Amniotic epithelial cell (primary cell): ENCODE data around the gene MACROD2.

Experiments used
- DNase-seq: peaks from one replicate; pipeline ENCODE4 v3.0.0-alpha.2; 2010; ENCODE audit warnings: low read depth

MACROD2 gene

DNA sequence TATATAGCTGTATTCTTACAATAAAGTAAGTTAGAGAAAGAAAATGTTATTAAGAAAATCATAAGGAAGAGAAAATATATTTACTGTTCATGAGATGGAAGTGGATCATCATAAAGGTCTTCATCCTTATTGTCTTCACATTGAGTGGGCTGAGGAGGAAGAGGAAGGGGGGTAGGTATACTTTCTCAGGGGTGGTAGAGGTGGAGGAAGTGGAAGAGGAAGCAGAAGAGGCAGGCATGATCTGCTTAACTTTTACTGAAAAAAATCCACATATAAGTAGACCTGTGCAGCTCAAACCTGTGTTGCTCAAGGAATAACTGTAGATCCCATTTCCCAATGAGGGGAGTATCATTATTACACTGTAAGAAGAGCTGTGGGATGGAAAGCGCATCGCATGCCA lies 1863.7 kb downstream of the MACROD2 start:
- DNase-seq: no peak

DNA sequence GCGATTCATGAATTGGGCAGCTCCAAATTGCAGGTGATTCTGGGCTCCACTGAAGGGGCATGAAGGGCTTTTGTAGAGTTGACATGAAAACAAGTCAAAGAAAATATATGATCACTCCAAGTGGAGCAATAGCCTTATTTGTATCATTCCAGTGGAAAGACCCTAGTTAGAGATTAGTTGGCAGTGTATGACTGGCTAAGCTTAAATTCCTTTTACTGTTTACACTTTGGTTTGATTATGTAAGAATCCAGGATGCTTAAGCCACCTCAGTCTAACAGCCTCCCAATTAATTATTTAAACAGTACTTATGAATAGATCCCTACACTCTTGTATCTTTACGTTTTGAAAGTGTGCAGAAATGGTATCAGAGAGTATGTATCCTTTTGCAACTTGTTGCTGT lies 1865.5 kb downstream of the MACROD2 start:
- DNase-seq: no peak

DNA sequence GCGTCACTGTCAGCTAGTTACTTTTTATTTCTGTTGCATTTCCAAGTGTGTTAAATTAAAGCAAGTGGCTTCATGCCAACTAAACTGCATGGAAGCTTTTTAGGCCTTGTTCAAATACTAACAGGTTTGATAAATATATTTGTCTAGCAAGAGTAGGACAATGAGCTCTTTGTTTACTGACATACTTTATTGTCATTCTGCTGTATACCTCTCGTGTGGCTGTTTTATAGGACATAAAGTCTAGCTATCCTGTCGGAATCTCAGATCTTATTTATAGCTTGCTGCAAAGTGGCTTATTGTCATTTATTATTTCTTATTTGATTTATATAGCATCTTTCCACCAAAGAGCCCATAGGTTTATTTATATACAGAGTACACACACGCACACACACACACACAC lies 1866.9 kb downstream of the MACROD2 start:
- no peak for DNase-seq

DNA sequence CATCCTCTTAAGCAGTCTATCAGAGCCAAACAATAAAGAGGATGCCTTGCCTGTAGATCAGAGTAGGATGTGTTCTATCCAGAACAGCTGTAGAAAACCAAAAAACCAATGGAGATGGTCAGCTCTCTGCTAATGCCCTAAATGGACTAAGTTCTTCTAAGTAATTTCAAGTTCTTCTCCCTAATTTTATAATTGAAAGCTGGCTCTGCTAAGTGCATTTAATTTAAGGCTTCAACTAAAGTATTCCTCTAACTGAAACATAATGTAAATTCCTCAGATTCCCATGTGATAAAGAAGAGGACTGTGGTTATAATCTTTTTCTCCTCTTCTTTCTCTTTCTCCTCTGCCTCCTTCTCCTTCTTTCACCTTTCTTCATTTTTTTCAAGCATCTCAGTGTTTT lies 1868.4 kb downstream of the MACROD2 start:
- DNase-seq: no peak

DNA sequence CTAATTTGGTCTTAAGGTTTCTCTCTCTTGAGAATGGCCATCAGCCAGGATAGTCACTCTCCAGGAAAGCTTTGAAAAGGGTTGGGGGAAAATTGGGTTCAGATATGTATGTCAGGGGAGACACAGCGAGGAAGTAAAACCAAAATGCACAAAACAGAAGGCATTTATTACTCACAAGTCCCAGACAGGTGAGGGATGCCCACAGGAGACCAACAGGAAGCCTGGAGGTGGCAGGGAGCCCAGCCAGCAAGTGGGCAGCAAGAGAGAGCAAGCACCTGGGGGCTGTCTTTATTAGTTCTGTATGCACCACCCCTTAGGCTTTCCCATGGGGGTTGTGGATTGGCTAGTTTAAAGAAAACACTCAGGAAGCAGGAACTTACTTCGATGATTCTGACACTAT lies 1870.2 kb downstream of the MACROD2 start:
- no peak for DNase-seq

DNA sequence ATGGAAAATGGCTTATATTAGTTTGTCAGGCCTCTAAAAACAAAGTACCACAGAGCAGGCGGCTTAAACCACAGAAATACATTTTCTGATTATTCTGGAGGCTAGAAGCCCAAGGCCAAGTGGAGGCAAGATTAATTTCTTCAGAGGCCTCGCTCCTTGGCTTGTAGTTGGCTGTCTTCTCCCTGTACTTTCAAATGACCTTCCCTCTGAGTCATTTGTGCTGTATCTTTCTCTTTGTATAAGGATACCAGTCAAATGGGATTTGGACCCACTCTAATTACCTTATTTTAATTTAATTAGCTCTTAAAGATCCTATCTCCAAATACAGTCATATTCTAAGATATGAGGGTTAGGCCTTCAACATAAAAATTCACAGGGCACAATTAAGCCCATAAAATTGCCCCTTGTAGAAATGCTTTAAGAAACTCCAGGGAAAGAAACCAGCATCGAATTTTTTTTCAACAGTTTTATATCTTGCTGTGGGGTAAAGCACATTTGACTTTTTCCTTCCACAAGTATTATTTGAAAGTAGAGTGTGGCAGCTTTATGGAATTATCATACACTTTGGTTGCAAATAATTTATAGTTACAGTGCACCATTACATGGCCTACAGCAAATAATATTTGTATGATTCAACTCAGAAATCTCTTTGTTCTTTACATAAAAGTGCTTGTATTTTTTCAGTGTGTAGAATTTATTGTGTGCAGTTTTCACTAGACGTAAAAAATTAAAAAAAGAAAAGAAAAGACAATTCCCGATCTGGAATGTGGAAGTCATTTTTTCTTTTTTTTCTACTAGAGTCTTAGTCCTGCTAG lies 1871.8 kb downstream of the MACROD2 start:
- DNase-seq: no peak

DNA sequence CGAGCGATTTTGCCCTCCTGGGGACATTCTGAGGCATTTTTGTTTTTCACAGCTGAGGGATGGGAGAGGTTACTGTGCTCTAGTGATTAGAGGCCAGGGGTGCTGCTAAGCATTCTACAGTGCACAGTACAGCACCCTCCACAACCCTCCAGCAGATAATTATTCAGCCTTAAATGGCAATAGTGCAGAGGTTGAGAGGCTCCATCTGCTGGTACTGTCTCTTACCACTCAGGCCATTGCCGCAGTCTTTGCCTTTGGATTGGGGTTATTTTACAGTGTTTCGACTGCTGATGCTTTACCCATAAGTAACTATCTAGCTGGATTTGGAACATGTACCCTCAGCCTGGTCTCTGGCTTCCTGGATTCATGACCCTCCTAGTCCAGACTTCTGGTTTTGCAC lies 1872.6 kb downstream of the MACROD2 start:
- DNase-seq: no peak

DNA sequence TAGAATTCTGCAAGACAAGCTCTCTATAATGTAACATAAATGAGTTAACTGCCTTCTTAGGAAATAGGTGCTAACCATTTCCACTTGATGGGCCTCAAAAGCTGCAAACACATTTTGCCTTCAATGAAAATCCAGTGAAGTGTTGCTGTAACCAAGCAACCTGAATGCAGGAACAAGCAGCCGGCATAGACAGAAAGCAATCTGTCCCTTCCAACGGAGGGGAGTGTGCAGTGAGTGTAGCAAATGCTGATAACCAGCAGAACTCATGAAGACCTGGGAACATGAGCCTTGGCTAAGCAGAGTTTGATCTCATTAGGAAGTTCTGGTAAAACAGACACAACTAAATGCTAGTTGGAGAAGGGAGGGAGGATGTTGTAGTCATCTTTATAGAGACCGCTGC lies 1880.1 kb downstream of the MACROD2 start:
- no peak for DNase-seq

DNA sequence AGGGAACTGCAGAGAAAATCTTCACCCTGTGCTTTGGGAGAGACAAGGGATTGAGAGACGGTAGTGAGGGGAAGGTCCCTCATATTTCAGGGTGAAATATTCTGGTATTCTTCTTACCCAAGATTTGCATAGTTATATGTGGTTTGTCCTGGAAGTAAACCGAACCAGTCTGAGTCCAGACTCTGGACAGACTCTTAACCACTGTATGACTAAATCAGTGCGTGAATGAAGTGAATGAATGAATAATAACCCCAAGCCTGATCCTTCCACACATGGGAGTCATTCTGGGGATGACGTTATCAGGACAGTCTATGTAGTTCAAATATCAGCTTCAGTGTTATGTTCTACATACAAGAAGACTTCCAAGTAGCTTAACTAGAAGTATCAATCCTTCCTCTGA lies 1887.2 kb downstream of the MACROD2 start:
- DNase-seq: peak; percentile 27

DNA sequence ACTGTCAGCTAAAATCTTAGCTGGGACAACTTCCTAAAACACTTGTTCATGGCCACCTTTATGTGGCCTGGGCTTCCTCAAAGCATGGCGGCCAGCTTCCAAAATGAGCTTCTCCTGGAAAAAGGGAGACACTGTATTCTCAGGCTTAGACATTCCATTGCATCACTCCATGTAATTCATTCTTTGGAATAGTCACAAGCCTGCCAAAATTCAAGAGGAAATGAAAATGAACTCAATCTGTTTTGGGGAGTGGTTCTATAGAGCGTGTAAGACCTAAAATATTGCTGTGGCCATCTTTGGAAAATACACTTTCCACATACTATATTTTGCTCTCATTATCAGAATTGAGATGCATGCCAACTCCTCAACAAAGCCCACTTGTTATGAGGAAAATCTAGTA lies 1890.9 kb downstream of the MACROD2 start:
- DNase-seq: no peak

DNA sequence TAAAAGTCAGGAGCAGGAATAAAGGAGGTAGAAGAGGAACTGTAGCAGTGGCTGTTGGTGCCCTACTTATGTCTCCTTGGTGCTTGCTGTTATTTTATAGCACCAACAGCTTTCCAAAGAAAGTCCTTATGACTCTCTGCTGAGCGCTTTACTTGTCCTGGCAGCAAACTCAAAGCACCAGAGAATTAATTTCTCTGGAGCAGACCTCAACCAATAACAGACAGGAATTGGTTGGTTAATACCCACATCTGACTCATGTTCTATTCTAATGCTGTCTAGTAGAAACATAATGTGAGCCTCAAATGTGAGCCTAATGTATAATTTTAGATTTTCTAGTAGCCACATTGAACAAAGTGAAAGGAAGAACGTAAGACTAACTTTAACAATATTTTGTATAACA lies 1892.1 kb downstream of the MACROD2 start:
- no peak for DNase-seq

DNA sequence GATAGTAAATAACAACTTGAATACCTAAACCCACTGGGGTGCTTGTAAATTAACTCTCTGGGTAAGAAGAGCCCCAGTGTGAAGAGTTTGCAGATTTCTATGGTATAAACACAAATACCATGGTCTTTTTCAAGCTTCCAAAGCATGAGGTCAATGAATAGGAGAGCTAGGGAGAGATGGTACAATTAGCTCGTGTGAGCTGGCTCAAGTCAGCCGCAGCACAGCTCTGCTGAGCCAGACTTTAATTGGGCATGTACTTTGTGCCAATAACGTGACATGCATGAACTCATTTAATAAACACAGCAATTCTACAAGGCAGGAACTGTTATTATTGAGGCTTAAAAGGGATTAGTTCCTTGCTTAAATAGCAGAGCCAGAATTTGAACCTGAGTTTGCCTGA lies 1893.7 kb downstream of the MACROD2 start:
- no peak for DNase-seq

DNA sequence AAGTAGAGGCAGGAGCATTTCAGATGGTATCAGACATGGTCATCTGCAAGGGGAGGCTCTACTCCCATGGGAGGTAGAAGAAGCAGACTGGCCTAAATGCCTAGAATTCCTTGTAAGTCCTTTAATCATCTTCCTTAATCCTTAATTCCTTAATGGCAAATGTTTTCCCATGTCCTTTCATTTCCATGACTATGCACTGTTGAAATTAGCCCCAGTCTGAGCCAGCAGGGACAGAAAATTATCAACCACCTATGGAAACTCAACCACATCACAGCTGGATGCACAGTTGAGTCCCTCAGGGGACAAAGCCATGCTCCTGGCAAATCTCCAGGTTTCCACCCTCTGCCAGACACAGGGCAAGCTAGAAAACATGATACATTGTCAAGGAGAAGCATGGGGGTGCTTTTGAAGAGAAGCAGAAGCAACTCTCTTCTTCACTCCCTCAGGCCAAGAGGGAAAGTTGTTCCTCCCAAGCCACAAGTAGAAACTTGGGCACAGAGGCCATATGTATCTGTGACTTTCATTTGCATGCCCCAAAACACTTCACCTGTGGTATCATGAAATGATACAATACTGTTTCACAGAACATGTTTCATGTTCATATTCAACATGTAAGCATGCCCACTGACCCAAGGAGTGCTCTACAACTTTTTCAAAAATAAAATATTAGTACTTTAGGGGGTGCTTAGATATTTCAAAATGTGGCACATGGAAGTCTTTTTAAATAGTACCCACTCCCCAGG lies 1894.4 kb downstream of the MACROD2 start:
- DNase-seq: peak; percentile 1

DNA sequence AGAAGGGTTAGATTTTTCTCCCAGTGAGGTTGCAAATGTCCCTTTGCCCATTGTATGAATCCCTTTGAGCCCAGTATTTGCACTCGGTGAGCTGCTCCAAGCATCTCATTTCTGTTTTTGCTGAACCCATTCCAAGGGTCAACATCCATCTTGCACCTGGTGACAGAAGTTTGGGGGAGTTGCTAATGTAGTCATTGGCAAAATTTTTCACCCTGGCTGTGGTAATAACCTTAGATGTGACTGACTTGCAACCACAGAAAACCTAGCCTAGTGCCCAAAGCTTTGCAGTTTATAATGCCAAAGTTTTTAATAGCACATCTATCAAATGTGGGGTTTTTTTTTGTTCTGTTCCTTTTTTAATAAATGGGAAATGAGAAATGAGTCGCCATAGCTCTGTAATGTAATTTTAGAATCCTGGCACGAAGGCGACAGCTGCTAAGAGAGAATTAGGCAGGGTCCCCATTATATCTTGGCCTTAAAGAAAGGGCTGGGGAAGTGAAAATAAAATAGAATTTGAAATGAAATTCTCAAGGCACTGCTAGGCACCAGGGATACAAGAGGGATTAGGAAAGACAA lies 1895.2 kb downstream of the MACROD2 start:
- no peak for DNase-seq

DNA sequence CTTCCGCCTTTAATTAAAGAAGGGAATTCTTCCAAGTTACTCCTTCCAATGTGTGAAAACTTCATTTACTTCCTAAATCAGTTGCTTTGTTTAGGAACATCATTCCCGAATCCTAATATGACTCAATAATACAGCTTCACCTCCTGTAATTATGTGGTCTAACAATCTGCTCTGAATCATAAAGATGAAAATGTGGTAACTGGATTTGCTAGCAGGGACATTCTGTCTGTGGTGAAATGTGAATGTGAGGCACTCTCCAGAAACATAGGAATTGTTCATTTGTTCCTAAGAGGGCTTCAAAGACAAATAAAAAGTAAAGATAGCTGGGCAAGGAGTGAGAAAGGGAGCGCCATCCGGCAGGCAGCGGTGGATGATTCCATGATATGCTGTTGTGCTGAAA lies 1899.8 kb downstream of the MACROD2 start:
- peak; percentile 32 for DNase-seq

DNA sequence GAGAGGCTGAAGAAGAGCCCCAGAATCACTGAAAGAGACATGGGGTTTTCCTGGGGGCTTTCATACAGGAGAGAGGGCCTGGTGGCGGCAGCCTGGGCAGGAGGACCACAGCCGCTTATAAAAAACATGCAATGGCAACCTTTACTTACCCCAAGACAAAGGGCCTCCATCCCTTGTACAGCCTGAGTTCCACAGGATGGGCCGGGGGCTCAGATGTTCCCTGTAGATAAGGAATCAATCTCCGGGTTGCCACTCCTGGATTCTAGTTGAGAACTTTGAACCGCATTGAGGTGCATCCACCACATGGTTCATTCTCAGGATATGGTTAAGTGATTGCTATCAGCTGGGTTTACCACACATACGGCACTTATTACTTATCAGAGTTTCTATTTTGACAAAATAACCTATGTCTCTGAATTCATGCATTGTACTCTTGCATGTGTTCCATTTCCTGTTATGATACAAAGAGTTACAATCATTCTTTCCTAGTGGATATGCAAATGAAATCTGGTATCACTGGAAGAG lies 1900.3 kb downstream of the MACROD2 start:
- no peak for DNase-seq

DNA sequence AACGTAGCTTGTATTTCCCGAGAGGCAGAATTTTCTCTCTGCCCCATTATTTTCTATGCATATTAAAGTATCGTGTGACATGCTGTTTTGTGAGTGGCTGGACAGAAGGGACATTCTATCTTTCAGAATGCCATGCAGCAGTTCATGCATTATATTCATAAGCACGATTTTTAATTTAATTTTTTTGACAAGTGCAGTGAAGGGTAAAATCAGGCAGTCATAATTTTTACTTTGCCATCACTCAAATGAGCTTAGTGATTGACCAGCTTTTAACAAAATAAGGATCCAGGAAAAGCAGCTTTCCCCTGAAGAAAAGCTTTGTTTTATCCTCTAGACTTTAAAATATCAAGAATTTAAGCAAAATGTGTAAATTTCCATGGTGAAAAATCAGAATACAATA lies 1904.7 kb downstream of the MACROD2 start:
- DNase-seq: no peak

DNA sequence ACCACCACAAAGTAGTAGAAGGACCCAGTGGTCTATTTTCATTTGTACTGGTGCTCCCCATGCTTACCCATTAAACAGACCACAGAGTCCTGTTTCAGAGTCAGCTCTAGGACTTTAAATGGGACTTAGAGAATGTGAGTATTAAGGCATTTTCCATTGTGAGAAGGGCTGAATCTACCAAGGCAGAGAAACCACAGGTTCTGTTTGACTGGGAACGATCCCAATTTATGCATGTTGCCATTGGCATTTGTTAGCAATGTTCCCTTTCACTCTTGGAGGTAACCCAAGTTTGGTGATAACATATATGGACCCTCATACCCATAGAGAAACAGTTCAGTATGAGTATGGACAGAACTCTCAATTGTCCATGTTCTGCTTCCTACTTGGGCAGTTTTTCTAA lies 1905.1 kb downstream of the MACROD2 start:
- DNase-seq: no peak

DNA sequence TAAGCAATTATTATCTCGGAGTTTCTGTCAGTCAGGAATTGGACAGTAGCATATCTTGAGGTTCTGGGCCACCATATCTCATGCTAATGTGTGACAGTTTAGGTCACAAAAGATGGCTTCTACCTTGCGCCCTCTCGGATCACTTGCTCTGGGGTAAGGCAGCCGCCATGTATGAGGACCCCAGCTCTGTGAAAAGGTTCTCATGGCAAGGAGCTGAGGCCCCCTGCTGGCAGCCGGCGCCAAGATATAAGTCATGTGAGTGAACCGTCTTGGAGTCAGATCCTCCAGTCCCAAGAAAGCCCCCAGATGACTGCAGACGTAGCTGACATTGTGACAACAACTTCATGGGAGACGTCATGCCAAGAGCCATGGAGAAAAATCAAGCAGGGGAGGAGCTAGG lies 1907.2 kb downstream of the MACROD2 start:
- no peak for DNase-seq

DNA sequence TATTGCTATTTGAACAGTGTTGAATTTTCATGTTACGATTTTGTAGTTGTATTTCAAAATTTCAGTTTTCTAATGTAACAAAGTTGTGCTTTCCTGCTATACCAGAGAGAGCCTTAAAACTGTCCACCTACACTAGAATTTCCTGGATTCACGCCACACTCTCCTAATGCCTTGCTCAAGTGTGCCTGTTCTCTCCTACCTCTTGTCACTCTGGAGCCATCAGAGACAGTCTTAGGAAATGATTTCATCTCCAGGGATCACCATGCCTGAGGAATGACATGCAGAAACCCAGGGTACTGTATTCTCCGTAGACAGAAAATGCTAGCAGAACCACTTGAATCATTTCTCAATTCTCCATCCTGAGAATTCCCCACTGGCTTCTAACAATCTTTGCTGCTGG lies 1910.3 kb downstream of the MACROD2 start:
- no peak for DNase-seq

DNA sequence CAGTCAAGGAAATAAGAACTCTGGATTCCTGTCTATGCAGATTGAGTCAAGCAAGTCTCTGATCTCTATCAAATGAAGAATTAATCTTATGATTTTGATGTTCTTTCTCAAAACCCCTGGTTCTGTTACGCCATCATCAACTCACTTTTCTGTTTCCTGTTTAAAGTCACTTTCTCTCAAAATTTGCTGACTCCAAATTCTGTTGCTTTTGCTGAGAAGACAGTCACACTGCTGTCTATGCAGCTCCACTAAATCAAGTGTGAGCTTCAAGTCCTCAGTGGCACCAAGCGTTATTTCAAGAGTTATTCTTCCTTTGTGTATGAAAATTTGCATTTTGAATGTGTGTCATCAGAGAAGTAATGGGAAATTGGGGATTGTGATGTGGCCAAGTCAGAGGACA lies 1914.7 kb downstream of the MACROD2 start:
- DNase-seq: no peak

DNA sequence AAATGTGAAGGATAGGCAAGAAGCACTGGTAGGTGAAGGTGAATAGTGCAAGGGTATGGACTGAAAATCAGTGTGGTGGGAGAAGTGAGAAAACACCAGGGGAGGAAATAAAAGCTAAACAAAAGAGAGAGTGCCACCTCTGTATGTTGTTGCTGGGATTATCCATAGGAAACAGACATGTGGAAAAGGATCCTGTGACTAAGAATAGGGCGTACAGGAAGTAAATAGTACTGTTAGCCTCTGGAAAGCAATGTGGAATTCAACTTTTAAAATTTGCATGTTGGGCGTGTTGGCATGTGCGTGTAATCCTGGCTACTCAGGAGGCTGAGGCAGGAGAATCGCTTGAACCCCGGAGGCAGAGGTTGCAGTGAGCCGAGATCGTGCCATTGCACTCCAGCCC lies 1916.3 kb downstream of the MACROD2 start:
- no peak for DNase-seq

DNA sequence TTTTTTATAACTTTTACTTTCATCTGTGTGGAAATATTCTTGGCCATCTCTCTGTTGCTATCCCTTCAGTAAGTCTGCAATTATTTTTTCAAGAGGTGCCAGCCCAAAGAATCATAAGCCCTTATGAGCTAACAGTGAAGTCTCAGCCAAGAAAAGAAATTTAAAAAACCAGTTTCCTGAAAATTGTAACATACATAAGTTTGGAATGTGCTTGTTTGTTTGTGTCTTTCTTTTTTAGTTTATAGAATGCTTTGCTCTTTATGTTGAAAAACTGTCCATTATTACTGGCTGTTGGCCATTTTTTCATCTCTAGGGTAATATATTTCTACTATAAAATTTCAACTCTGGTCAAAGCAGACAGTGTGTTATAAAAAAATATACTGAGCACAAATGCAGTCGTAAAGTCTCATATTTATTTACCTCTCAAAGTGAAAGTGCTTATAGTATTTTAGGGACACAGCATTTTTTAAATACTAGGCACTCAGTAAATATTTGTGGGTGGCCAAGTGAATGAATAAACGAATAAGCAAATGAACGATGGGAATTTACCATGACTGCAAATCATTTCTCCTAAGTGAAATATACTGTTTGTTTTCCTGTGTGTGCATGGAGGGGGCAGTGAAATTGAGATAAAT lies 1918.2 kb downstream of the MACROD2 start:
- DNase-seq: no peak
